Measurements from ENCODE around the gene RASGEF1B. TPM values are rescaled to one million over a fixed set of nuclear protein-coding genes. Genes with fewer than 3 reads are reported as not detected.

Gene RASGEF1B
- total RNA-seq, 4 donors from 2014 or later, result 23.1 to 80.1 (median 29.5) TPM

GRCh38 chr4:81460191-81460701 lies 11.5 kb downstream of the RASGEF1B start:
- no peak for TF ChIP-seq CTCF (IDR thresholded peaks at IDR 0.05; ENCODE audit: low read depth)

GRCh38 chr4:81459228-81459627 lies 12.5 kb downstream of the RASGEF1B start:
- TF ChIP-seq CTCF (IDR thresholded peaks at IDR 0.05; ENCODE audit: low read depth), result no peak

- TF ChIP-seq CTCF (IDR thresholded peaks at IDR 0.05; ENCODE audit: low read depth), result no peak
These were observed 13.7 kb downstream of the RASGEF1B start for GRCh38 chr4:81457921-81458520.

- no peak for TF ChIP-seq CTCF (IDR thresholded peaks at IDR 0.05; ENCODE audit: low read depth)
These were observed 14.4 kb downstream of the RASGEF1B start for GRCh38 chr4:81457345-81457744.

GRCh38 chr4:81455897-81456296 lies 15.8 kb downstream of the RASGEF1B start:
- TF ChIP-seq CTCF (IDR thresholded peaks at IDR 0.05; ENCODE audit: low read depth), result no peak

GRCh38 chr4:81454948-81455347 lies 16.8 kb downstream of the RASGEF1B start:
- TF ChIP-seq CTCF (IDR thresholded peaks at IDR 0.05; ENCODE audit: low read depth), result no peak

GRCh38 chr4:81454499-81454898 lies 17.2 kb downstream of the RASGEF1B start:
- TF ChIP-seq CTCF (IDR thresholded peaks at IDR 0.05; ENCODE audit: low read depth), result no peak

Measured in subcutaneous adipose tissue (tissue), 4 donors.